Measurements from ENCODE around the gene INTS6L.

DNA sequence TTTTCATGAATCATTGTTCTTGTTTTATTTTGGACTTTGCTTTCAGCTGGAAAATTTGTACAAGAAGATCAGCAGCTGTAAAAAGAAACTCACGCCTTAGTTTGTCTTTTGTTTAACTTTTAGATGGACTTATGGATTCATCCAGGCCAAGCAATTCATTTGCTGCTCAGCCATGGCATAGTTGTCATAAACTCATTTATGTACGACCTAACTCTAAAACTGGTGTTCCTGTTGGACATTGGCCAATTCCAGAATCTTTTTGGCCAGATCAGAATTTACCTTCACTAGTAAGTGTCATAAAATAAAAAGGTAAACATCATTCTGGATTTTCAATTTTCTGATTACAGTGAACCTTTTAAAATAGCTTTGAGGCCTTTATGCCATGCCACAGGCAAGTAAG, 29.1 kb downstream of the INTS6L start:
- TF ChIP-seq, protein P1, sequence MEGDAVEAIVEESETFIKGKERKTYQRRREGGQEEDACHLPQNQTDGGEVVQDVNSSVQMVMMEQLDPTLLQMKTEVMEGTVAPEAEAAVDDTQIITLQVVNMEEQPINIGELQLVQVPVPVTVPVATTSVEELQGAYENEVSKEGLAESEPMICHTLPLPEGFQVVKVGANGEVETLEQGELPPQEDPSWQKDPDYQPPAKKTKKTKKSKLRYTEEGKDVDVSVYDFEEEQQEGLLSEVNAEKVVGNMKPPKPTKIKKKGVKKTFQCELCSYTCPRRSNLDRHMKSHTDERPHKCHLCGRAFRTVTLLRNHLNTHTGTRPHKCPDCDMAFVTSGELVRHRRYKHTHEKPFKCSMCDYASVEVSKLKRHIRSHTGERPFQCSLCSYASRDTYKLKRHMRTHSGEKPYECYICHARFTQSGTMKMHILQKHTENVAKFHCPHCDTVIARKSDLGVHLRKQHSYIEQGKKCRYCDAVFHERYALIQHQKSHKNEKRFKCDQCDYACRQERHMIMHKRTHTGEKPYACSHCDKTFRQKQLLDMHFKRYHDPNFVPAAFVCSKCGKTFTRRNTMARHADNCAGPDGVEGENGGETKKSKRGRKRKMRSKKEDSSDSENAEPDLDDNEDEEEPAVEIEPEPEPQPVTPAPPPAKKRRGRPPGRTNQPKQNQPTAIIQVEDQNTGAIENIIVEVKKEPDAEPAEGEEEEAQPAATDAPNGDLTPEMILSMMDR (IDR thresholded peaks at IDR 0.05; ENCODE audit: insufficient read depth, low read length, poor library complexity, severe bottlenecking), result no peak
- no peak for TF ChIP-seq EZH2phosphoT487 (conservative IDR thresholded peaks at IDR 0.05; ENCODE audit: low read length)
